ENCODE measurements around the gene TEX14.
"Not testable (repeated sequence)": the region's sequence is repeated elsewhere in the genome, so short reads cannot be mapped to it uniquely, and the experiment has no call there.

The TEX14 gene

GRCh38 chr17:58593123-58593522 lies 98.7 kb downstream of the TEX14 start:
- DNase-seq = no peak

DNA sequence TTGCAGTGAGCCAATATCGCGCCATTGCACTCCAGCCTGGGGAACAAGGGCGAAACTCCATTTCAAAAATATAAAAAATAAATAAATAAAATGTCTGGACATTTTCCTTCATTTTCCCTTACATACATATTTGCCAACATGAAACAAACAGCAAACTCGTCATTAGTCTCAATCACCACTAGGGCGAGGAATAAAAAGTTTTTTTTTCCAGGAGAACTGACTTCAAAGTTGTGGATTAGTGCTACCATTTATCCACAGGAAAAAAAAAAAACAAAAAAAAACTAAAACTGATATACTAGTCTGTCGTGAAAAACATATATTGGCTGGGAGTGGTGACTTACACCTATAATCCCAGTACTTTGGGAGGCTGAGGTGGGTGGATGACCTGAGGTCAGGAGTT lies 100.4 kb downstream of the TEX14 start:
- DNase-seq = no peak

- DNase-seq = no peak
Observed at GRCh38 chr17:58590377-58590776, 101.5 kb downstream of the TEX14 start.

DNA sequence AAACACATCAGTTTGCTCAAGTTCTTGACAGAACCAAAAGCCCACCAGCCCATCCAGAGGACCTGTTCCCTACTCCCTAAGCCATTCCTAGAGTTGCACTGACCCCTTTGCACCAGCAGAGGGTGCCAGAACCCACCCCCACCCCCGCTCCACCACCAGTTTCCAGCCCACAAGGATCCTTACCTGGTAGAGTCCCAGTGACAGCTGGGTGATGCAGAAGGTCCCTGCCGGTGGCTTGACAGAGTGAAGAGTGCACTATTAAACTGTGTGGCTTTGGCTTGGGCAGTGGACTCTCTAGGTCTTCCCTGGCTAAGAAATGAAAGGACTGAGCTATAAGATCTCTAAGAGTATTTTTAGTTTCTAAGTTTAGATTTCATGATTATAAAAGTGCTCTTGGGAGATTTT lies 104.1 kb downstream of the TEX14 start:
- peak; percentile 36 for DNase-seq

GRCh38 chr17:58586009-58586644 lies 105.7 kb downstream of the TEX14 start:
- no peak for DNase-seq

DNA sequence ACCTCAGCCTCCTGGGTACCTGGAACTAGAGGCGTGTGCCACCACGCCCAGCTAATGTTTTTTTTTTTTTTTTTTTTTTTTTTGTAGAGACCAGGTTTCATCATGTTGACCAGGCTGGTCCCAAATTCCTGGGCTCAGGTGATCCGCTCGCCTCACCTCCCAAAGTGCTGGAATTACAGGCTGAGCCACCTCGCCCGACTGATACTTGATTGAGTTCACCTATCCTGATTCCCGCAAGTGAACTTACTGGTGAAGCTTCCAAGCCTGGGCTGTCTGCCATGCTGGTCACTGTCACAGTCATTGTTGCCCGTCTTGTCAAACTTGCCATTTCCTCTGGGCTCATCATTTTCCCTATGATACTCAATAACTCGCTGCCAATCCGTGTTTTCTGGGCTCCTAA lies 106.3 kb downstream of the TEX14 start:
- DNase-seq = no peak

- DNase-seq = no peak
Observed at GRCh38 chr17:58583486-58583885, 108.4 kb downstream of the TEX14 start.

DNA sequence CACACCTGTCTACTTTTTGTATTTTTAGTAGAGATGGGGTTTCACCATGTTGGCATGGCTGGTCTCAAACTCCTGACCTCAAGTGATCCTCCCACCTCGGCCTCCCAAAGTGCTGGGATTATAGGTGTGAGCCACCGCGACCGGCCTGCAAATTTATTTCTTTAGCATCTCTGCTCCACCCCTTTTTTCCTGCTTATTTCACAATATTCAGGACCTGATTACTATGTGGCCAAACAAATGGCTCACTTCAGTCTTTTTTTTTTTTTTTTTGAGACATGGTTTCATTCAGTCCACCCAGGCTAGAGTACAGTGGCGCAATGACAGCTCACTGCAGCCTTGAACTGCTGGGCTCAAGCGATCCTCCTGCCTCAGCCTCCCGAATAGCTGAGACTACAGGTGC lies 109.1 kb downstream of the TEX14 start:
- not testable (repeated sequence) for DNase-seq

- DNase-seq = no peak
Observed at GRCh38 chr17:58580671-58581070, 111.2 kb downstream of the TEX14 start.

DNA sequence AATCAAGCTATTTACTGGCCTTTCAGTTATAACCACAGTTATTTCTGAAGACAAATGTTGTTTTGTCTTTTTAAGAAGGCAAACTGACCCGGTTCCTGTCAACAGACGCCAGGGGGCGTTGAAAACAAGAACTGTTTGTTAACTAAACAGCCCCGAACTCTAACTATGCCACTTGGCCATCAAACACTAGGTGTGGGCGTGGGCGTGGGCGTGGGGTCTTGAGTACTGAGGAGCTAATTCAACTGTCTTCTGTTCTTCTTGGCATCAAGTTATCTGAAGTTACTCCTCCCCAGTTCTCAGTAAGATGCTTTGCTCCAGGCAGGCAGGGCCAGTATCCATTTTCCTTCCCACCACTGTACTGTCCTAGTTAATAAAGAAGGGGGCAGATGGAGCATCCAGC lies 114.1 kb downstream of the TEX14 start:
- peak; percentile 42 for DNase-seq

DNA sequence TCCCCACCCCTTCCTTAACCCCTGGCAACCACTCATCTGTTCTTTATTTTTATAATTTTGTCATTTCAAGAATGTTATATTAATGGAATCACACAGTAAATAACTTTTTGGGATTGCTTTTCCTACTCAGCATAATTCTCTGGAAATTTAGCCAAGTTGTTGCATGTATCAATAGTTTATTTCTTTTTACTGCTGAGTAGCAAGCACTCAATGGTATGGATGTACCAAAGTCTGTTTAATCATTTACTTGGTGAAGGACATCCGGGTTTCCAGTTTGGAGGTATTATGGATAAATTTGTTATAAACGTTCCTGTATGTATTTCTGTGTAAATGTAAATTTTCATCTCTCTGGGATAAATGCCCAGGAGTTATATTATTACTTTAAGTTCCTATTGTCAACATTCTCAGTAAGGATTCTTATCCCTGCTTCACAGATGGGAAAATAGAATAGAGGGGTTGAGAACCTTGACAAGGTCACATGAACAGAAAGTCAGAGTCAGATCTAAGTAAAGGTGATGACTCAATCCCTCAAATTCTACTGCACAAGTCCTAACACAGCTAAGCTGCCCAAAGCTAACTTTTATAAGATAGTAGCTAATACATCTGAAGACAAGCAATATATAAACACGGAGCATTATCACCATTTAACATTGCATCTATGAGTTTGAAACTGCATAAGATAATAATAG lies 115.0 kb downstream of the TEX14 start:
- peak; percentile 4 for DNase-seq

DNA sequence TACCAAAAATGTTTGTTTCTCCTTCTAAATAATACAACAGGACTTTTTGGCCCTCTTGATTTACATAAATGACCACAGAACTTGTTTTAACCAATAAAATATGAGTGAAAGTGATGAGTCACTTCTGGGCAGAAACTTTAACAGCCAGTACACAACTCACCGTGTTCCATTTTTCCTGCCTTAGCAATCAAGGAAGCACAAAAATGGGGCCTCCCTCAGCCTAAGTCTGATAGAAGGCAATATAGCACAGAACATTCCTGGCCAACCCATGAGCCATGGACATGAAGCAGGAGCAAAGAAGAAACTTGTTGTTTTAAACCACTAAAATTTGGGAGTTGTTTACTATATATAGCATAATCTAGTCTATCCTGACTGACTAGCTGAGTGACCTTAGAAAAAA lies 116.3 kb downstream of the TEX14 start:
- DNase-seq = peak; percentile 63

DNA sequence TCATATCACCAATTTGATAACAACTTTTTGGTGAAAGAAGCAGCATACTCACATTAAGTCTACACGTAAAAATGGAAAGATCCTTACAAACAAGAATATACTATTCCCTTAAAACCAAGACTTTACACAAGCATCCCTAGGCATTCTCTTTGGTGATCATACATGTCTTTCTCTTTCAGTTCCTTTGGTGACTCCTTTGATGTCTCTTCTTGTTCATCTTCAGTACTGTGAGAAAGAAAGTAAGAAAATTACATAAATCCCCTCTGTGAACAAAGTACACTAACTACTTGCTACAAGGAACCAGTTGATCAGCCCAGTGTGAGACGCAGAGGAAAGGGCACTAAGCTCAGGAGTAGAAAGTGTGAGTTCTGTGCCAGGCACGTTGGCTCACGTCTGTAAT lies 117.8 kb downstream of the TEX14 start:
- no peak for DNase-seq

- DNase-seq = no peak
Observed at GRCh38 chr17:58572846-58573245, 119.0 kb downstream of the TEX14 start.

GRCh38 chr17:58570758-58571157 lies 121.1 kb downstream of the TEX14 start:
- DNase-seq = no peak

- DNase-seq = no peak
Observed at GRCh38 chr17:58569196-58569595, 122.6 kb downstream of the TEX14 start.

DNA sequence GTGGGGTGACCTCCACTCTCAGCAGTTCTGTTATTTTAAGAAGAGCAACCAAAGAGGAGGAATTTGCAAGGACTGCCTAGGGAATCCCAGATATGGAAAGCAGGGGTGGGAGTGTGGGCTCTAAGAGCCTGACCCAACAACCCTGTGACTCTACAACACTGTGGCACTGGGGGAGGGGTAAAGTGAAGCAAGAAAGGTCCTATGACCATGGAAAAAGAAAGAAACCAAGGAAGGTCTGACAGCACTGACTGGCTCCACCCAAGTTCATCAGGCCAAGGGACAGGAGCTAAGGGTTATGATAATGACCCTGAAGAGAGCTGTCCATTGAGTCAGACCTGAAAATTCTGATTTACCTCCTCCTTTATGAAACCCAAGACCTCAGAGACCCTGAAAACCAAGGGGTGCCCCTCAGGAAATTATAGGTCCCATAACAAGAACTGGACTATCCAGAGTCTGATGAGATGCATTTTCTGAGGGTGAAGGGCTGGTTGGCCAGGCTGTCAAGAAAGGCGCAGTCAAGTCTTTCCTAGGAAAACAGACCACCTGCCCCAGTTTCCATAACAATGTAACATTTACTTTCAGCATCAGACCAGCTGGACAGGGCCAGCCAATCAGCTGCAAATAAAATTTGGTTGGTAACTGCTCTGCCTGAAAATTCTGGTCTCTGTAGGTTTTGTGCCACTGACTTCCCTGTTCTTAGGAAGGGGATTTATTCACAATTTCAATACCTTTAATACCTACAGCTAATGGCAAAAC lies 123.6 kb downstream of the TEX14 start:
- no peak for DNase-seq

GRCh38 chr17:58565389-58566311 lies 126.2 kb downstream of the TEX14 start:
- no peak for DNase-seq

- no peak for DNase-seq
Observed at GRCh38 chr17:58564971-58565370, 126.9 kb downstream of the TEX14 start.

GRCh38 chr17:58564243-58564642 lies 127.6 kb downstream of the TEX14 start:
- DNase-seq = no peak

- DNase-seq = no peak
Observed at GRCh38 chr17:58560511-58560910, 131.3 kb downstream of the TEX14 start.

DNA sequence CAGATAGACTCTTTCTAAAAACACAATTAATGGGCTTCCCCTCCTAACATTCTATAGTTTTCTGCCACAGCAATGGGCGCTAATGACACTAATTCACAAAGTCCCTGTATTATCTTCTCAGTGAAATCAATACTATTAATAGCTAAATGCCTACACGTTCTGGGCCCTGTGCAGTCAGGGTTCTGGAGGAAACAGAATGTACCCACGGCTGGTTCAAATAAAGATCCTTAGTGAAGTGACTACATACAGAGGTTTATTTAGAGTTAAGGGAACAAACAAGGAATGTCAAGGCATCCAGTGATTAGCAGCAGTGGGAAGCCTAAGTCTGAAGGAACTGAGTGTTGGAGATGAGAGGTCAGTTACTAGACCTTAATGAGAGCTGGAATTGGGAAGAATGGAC lies 133.9 kb downstream of the TEX14 start:
- no peak for DNase-seq

DNA sequence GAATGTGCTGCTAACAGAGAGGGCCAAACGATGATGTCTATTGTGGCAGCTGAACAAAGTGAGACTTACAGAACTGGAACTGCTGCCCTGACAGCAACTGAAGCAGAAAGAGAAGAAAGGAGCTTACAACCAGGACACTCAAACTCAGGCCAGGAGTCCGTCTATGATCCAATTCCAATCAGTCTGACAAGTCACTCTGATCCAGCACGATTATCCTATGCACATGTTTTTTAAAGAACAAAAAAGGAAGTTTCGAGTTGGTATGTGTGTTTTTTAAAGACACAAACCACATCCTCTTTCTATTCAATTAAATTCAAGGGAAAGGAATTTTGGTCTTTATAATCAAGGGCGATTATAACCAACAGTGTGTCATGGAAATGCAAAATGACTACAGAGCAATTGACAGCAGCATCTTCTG lies 135.0 kb downstream of the TEX14 start:
- peak; percentile 36 for DNase-seq
